ENCODE data around the gene ADIPOR2. TPM values are rescaled to one million over a fixed set of nuclear protein-coding genes. Genes with fewer than 3 reads are reported as not detected.

The ADIPOR2 gene
- total RNA-seq, 1 donor from 2014 or later, result 29.6 TPM

GRCh38 chr12:1744932-1745331 lies 54.1 kb downstream of the ADIPOR2 start:
- Mint-ChIP-seq H3K9me3 (peaks cover 34% of the 10 kb centered on the region), H3K36me3 (peaks cover 32% of the 10 kb centered on the region), H3K4me3 (no peak overlapping the region), H3K27me3 (ENCODE audit: insufficient read depth, low read depth) (no peaks in the 10 kb centered on the region), H3K4me1 (peaks cover 10% of the 10 kb centered on the region), H3K27ac (no peak overlapping the region)
- Histone ChIP-seq H3K27me3 (no peaks in the 10 kb centered on the region), H3K9me3 (ENCODE audit: low read depth) (peaks cover 6% of the 10 kb centered on the region), H3F3A (ENCODE audit: low read depth) (no peaks in the 10 kb centered on the region), H3K4me1 (peaks cover 2% of the 10 kb centered on the region), H2AFZ (replicated peaks) (no peak overlapping the region), H4K20me1 (ENCODE audit: low read depth) (peaks cover 16% of the 10 kb centered on the region), H3K4me2 (no peak overlapping the region), H3K9ac (no peak overlapping the region), H3K4me3 (no peak overlapping the region), H3K79me2 (ENCODE audit: low read depth) (peaks cover 99% of the 10 kb centered on the region), H3K36me3 (peaks cover 7% of the 10 kb centered on the region), H3K27ac (no peak overlapping the region)
- TF ChIP-seq CTCF (IDR thresholded peaks at IDR 0.05), result no peak
- TF ChIP-seq EZH2phosphoT487 (IDR thresholded peaks at IDR 0.05), result no peak
- no peak for TF ChIP-seq EZH2 (IDR thresholded peaks at IDR 0.05)
- no peak for DNase-seq (ENCODE audit: low spot score)

DNA sequence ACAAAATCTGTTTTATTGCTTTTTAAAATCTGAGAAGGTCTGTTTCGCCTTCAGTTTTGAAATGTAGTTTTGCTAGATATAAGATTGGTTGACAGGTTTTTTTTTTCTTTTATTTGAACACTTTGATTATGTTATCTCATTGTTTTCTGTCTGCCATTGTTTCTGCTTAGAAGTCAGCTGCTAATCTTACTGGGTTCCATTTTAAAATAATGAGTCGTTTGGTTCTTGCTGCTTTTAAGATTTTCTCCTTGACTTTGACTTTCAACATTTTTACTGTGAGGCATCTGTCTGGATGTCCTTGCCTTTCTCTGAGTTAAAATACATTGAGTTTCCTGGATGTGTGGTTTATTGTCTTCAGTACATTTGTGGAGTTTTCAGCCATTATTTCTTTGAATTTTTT lies 56.7 kb downstream of the ADIPOR2 start:
- no peak overlapping the region for H3K27ac Mint-ChIP-seq
- Histone ChIP-seq H3K4me1 (no peaks in the 10 kb centered on the region), H3K9ac (no peak overlapping the region), H3F3A (ENCODE audit: low read depth) (no peaks in the 10 kb centered on the region), H3K9me3 (ENCODE audit: low read depth) (peaks cover 6% of the 10 kb centered on the region), H3K79me2 (ENCODE audit: low read depth) (peaks cover 97% of the 10 kb centered on the region), H3K27me3 (no peaks in the 10 kb centered on the region), H3K36me3 (peaks cover 7% of the 10 kb centered on the region), H4K20me1 (ENCODE audit: low read depth) (peaks cover under 1% of the 10 kb centered on the region), H3K4me3 (no peak overlapping the region), H3K4me2 (no peak overlapping the region), H3K27ac (no peak overlapping the region), H2AFZ (replicated peaks) (no peak overlapping the region)
- H3K36me3 Mint-ChIP-seq, result peaks cover 32% of the 10 kb centered on the region
- no peaks in the 10 kb centered on the region for H3K4me1 Mint-ChIP-seq
- H3K27me3 Mint-ChIP-seq (ENCODE audit: insufficient read depth, low read depth), result no peaks in the 10 kb centered on the region
- no peak overlapping the region for H3K4me3 Mint-ChIP-seq
- no peak for DNase-seq (ENCODE audit: low spot score)
- TF ChIP-seq CTCF (IDR thresholded peaks at IDR 0.05) (no peak), EZH2phosphoT487 (IDR thresholded peaks at IDR 0.05) (no peak), EZH2 (IDR thresholded peaks at IDR 0.05) (no peak)
- H3K9me3 Mint-ChIP-seq, result peaks cover 34% of the 10 kb centered on the region

GRCh38 chr12:1749019-1749418 lies 58.1 kb downstream of the ADIPOR2 start:
- H3K9me3 Mint-ChIP-seq, result peaks cover 33% of the 10 kb centered on the region
- H3K27me3 Mint-ChIP-seq (ENCODE audit: insufficient read depth, low read depth), result no peaks in the 10 kb centered on the region
- H3K9me3 ChIP-seq (ENCODE audit: low read depth), result peaks cover 6% of the 10 kb centered on the region
- peaks cover 29% of the 10 kb centered on the region for H3K36me3 Mint-ChIP-seq
- H3K79me2 ChIP-seq (ENCODE audit: low read depth), result peaks cover 93% of the 10 kb centered on the region
- no peaks in the 10 kb centered on the region for H4K20me1 ChIP-seq (ENCODE audit: low read depth)
- no peak overlapping the region for H3K27ac Mint-ChIP-seq
- no peak overlapping the region for H3K4me2 ChIP-seq
- H3K4me1 ChIP-seq, result no peaks in the 10 kb centered on the region
- no peak overlapping the region for H3K27ac ChIP-seq
- no peaks in the 10 kb centered on the region for H3K27me3 ChIP-seq
- H3K36me3 ChIP-seq, result peaks cover 7% of the 10 kb centered on the region
- TF ChIP-seq EZH2 (IDR thresholded peaks at IDR 0.05), result no peak
- no peak for TF ChIP-seq EZH2phosphoT487 (IDR thresholded peaks at IDR 0.05)
- no peak for TF ChIP-seq CTCF (IDR thresholded peaks at IDR 0.05)
- no peak overlapping the region for H3K4me3 ChIP-seq
- DNase-seq (ENCODE audit: low spot score), result no peak
- no peaks in the 10 kb centered on the region for H3K4me1 Mint-ChIP-seq
- no peak overlapping the region for H2AFZ ChIP-seq (replicated peaks)
- H3K9ac ChIP-seq, result no peak overlapping the region
- H3K4me3 Mint-ChIP-seq, result no peak overlapping the region
- no peaks in the 10 kb centered on the region for H3F3A ChIP-seq (ENCODE audit: low read depth)

Data from neural progenitor cell (in vitro differentiated cells).